Measurements from ENCODE around the gene ADIRF. TPM values are rescaled to one million over a fixed set of nuclear protein-coding genes. Genes with fewer than 3 reads are reported as not detected.
A peak's percentile ranks its signal among the peaks of the same experiment; 100 is the strongest.

The ADIRF gene
- total RNA-seq, 1 donor from 2014 or later, result not detected

- H3K36me3 Mint-ChIP-seq, result no peaks in the 10 kb centered on the region
- peak overlapping the region; percentile 94 for H2AFZ ChIP-seq (replicated peaks)
- peak overlapping the region; percentile 50 for H3K4me3 ChIP-seq
- no peaks in the 10 kb centered on the region for H3K9me3 Mint-ChIP-seq
- peak overlapping the region; percentile 79 for H3K4me2 ChIP-seq
- peak; percentile 66 for DNase-seq (ENCODE audit: low spot score)
- H3K27me3 ChIP-seq, result peaks cover 30% of the 10 kb centered on the region
- peaks cover 17% of the 10 kb centered on the region for H3K27me3 Mint-ChIP-seq (ENCODE audit: insufficient read depth, low read depth)
- peaks cover 32% of the 10 kb centered on the region for H3F3A ChIP-seq (ENCODE audit: low read depth)
- TF ChIP-seq CTCF (IDR thresholded peaks at IDR 0.05) (no peak), EZH2phosphoT487 (IDR thresholded peaks at IDR 0.05) (no peak), EZH2 (IDR thresholded peaks at IDR 0.05) (no peak)
- H3K9me3 ChIP-seq (ENCODE audit: low read depth), result no peaks in the 10 kb centered on the region
- no peak overlapping the region for H3K27ac ChIP-seq
- H3K4me1 ChIP-seq, result peaks cover 35% of the 10 kb centered on the region
- peak overlapping the region; percentile 82 for H3K4me3 Mint-ChIP-seq
- H3K9ac ChIP-seq, result peak overlapping the region; percentile 5
- no peaks in the 10 kb centered on the region for H4K20me1 ChIP-seq (ENCODE audit: low read depth)
- H3K36me3 ChIP-seq, result no peaks in the 10 kb centered on the region
- H3K27ac Mint-ChIP-seq, result peak overlapping the region; percentile 69
- peaks cover 38% of the 10 kb centered on the region for H3K4me1 Mint-ChIP-seq
- no peaks in the 10 kb centered on the region for H3K79me2 ChIP-seq (ENCODE audit: low read depth)
These were observed 2.1 kb downstream of the ADIRF start for GRCh38 chr10:86970162-86970981.

GRCh38 chr10:86970982-86971231 lies 2.6 kb downstream of the ADIRF start:
- Histone ChIP-seq H2AFZ (replicated peaks) (peak overlapping the region; percentile 94), H4K20me1 (ENCODE audit: low read depth) (no peaks in the 10 kb centered on the region), H3K4me3 (peak overlapping the region; percentile 50), H3K9me3 (ENCODE audit: low read depth) (no peaks in the 10 kb centered on the region), H3K79me2 (ENCODE audit: low read depth) (no peaks in the 10 kb centered on the region), H3F3A (ENCODE audit: low read depth) (peaks cover 32% of the 10 kb centered on the region), H3K4me1 (peaks cover 33% of the 10 kb centered on the region), H3K9ac (peak overlapping the region; percentile 5), H3K27ac (no peak overlapping the region), H3K36me3 (no peaks in the 10 kb centered on the region), H3K27me3 (peaks cover 30% of the 10 kb centered on the region), H3K4me2 (peak overlapping the region; percentile 79)
- H3K27me3 Mint-ChIP-seq (ENCODE audit: insufficient read depth, low read depth), result peaks cover 17% of the 10 kb centered on the region
- H3K9me3 Mint-ChIP-seq, result no peaks in the 10 kb centered on the region
- TF ChIP-seq EZH2 (IDR thresholded peaks at IDR 0.05), result no peak
- no peak for TF ChIP-seq EZH2phosphoT487 (IDR thresholded peaks at IDR 0.05)
- TF ChIP-seq CTCF (IDR thresholded peaks at IDR 0.05), result no peak
- peak; percentile 79 for DNase-seq (ENCODE audit: low spot score)
- H3K4me1 Mint-ChIP-seq, result peaks cover 34% of the 10 kb centered on the region
- H3K36me3 Mint-ChIP-seq, result no peaks in the 10 kb centered on the region
- peak overlapping the region; percentile 82 for H3K4me3 Mint-ChIP-seq
- H3K27ac Mint-ChIP-seq, result no peak overlapping the region

- H3K27me3 ChIP-seq, result peaks cover 30% of the 10 kb centered on the region
- H3K9me3 ChIP-seq (ENCODE audit: low read depth), result no peaks in the 10 kb centered on the region
- peak overlapping the region; percentile 50 for H3K4me3 ChIP-seq
- Mint-ChIP-seq H3K27me3 (ENCODE audit: insufficient read depth, low read depth) (peaks cover 17% of the 10 kb centered on the region), H3K36me3 (no peaks in the 10 kb centered on the region), H3K9me3 (no peaks in the 10 kb centered on the region), H3K4me3 (peak overlapping the region; percentile 77), H3K27ac (peak overlapping the region; percentile 74), H3K4me1 (peaks cover 28% of the 10 kb centered on the region)
- H3K36me3 ChIP-seq, result no peaks in the 10 kb centered on the region
- peak overlapping the region; percentile 79 for H3K4me2 ChIP-seq
- H4K20me1 ChIP-seq (ENCODE audit: low read depth), result no peaks in the 10 kb centered on the region
- H3K79me2 ChIP-seq (ENCODE audit: low read depth), result no peaks in the 10 kb centered on the region
- H3K9ac ChIP-seq, result peak overlapping the region; percentile 5
- DNase-seq (ENCODE audit: low spot score), result peak; percentile 66
- peak overlapping the region; percentile 94 for H2AFZ ChIP-seq (replicated peaks)
- H3F3A ChIP-seq (ENCODE audit: low read depth), result peaks cover 32% of the 10 kb centered on the region
- peaks cover 28% of the 10 kb centered on the region for H3K4me1 ChIP-seq
- H3K27ac ChIP-seq, result no peak overlapping the region
- TF ChIP-seq CTCF (IDR thresholded peaks at IDR 0.05) (peak; percentile 13), EZH2phosphoT487 (IDR thresholded peaks at IDR 0.05) (peak; percentile 27), EZH2 (IDR thresholded peaks at IDR 0.05) (no peak)
These were observed 3.1 kb downstream of the ADIRF start for GRCh38 chr10:86971232-86971991.
